Panc1 (cell line): Measurements from ENCODE around the gene CLCN1. TPM values are rescaled to one million over a fixed set of nuclear protein-coding genes. Genes with fewer than 3 reads are reported as not detected.

ENCODE experiments used
- ATAC-seq: fragments of 200-7000 bp; cut with Tn5 transposase; 2 replicates; pipeline ENCODE4 v1.9.1; 2020; ENCODE audit warnings: mild to moderate bottlenecking, moderate library complexity
- BruUV-seq: library from RNA; stranded (reverse); fragments of 400-500 nt; replicated peaks from 2 replicates; lab custom pipeline; 2021; lab: Mats Ljungman, UMichigan
- CTCF ChIA-PET: fragments of 300-600 bp; sonication (Branson Sonifier 250); formaldehyde crosslinking; loops from one replicate; lab custom pipeline; 2022; ENCODE audit warnings: antibody characterized with exemption; lab: Charles Lee
- POLR2A ChIA-PET: fragments of 300-600 bp; sonication (Branson Sonifier 250); formaldehyde crosslinking; loops from one replicate; lab custom pipeline; 2022; ENCODE audit warnings: antibody characterized with exemption; lab: Charles Lee
- DNase-seq: peaks from one replicate; pipeline ENCODE4 v3.0.0-alpha.2; 2010; ENCODE audit warnings: low read depth, low spot score
- H3K27ac ChIP-seq: 2 replicates; pipeline ENCODE4 v1.5.1; 2011; ENCODE audit warnings: mild to moderate bottlenecking, low read length, inconsistent platforms
- H3K27me3 ChIP-seq: fragments of 200-500 bp; sonication (Bioruptor generic); 2 replicates; pipeline ENCODE4 v1.6.0; 2014; ENCODE audit warnings: low read length, inconsistent platforms; ENCODE audit not compliant: control insufficient read depth, insufficient read depth
- H3K36me3 ChIP-seq: fragments of 200-500 bp; sonication (Bioruptor generic); 2 replicates; pipeline ENCODE4 v1.5.1; 2014; ENCODE audit warnings: inconsistent platforms, mild to moderate bottlenecking, low read length, moderate library complexity; ENCODE audit not compliant: control insufficient read depth, insufficient read depth
- H3K4me1 ChIP-seq: 2 replicates; pipeline ENCODE4 v1.5.1; 2011; ENCODE audit warnings: inconsistent platforms, mild to moderate bottlenecking, low read length, moderate library complexity; ENCODE audit not compliant: control insufficient read depth, insufficient read depth
- H3K4me3 ChIP-seq, 2 experiments: 2 replicates each; pipeline ENCODE4 v1.5.1; 2011 to 2012; ENCODE audit warnings: low read depth in 2 of 2, low read length in 2 of 2, mild to moderate bottlenecking in 2 of 2, inconsistent platforms in 1 of 2, moderate library complexity in 1 of 2
- H3K9me3 ChIP-seq: fragments of 200-500 bp; sonication (Bioruptor generic); 2 replicates; pipeline ENCODE4 v1.5.1; 2014; ENCODE audit warnings: low read depth, mild to moderate bottlenecking, inconsistent platforms, low read length, moderate library complexity; ENCODE audit not compliant: control insufficient read depth, insufficient read depth
- POLR2AphosphoS5 ChIP-seq: IDR thresholded peaks from 2 replicates; pipeline ENCODE4 v1.6.1; 2012; ENCODE audit warnings: mild to moderate bottlenecking, low read depth, low read length, moderate library complexity
- REST ChIP-seq, 2 experiments: IDR thresholded peaks; 2 replicates each; pipeline ENCODE4 v1.6.1; 2011 to 2012; ENCODE audit warnings: low read depth in 2 of 2, control low read depth in 1 of 2, low read length in 1 of 2, mild to moderate bottlenecking in 1 of 2, moderate library complexity in 1 of 2; ENCODE audit not compliant: insufficient read depth in 1 of 2
- SIN3A ChIP-seq: IDR thresholded peaks from 2 replicates; pipeline ENCODE4 v1.6.1; 2012; ENCODE audit warnings: low read depth, mild to moderate bottlenecking, low read length, moderate library complexity, borderline replicate concordance; ENCODE audit not compliant: insufficient read depth
- TCF7L2 ChIP-seq: IDR thresholded peaks from 2 replicates; pipeline ENCODE4 v1.6.1; 2011; ENCODE audit warnings: mild to moderate bottlenecking, low read depth, low read length, inconsistent platforms
- in situ Hi-C: cut with HindIII; loops from 2 replicates; pipeline ENCODE4 v1.10.0; 2016; ENCODE audit warnings: low sequenced_read_pairs, low pct_unique_long_range_greater_than_20kb
- intact Hi-C: fragments of 100-400 bp; cut with micrococcal nuclease; formaldehyde crosslinking; loops from one replicate; pipeline ENCODE4 v1.10.0; 2022; ENCODE audit not compliant: unreplicated experiment
- total RNA-seq: library from RNA; stranded (reverse); gene quantifications from one replicate; pipeline ENCODE4 v1.2.1, GENCODE V29; 2021; ENCODE audit not compliant: unreplicated experiment
- TF ChIP-seq, protein P1 (sequence below): fragments of 450-650 bp; IDR thresholded peaks from 2 replicates; pipeline ENCODE4 v1.5.1; 2017; ENCODE audit warnings: mild to moderate bottlenecking

CLCN1 gene
- total RNA-seq, 1 experiment from 2014 or later: 0.15 TPM

- no TSS peak for BruUV-seq
- Histone ChIP-seq H3K27ac (no peak overlapping the region), H3K4me3 (peak overlapping the region in 1 of 2 experiments; percentile 29; a peak in 2 of 4 replicates), H3K27me3 (peaks cover 14% of the 10 kb centered on the region), H3K36me3 (no peaks in the 10 kb centered on the region), H3K9me3 (no peaks in the 10 kb centered on the region), H3K4me1 (no peaks in the 10 kb centered on the region)
- intact Hi-C loops (no loop called here), in situ Hi-C loops (no loop called here)
- TF ChIP-seq TCF7L2 (no peak), POLR2AphosphoS5 (no peak), SIN3A (no peak), REST (IDR thresholded peaks at IDR 0.05; ENCODE audit: insufficient read depth in 1 of 2, low read depth in 2 of 2, low read length in 1 of 2) (no peak)
- TF ChIP-seq, protein P1, sequence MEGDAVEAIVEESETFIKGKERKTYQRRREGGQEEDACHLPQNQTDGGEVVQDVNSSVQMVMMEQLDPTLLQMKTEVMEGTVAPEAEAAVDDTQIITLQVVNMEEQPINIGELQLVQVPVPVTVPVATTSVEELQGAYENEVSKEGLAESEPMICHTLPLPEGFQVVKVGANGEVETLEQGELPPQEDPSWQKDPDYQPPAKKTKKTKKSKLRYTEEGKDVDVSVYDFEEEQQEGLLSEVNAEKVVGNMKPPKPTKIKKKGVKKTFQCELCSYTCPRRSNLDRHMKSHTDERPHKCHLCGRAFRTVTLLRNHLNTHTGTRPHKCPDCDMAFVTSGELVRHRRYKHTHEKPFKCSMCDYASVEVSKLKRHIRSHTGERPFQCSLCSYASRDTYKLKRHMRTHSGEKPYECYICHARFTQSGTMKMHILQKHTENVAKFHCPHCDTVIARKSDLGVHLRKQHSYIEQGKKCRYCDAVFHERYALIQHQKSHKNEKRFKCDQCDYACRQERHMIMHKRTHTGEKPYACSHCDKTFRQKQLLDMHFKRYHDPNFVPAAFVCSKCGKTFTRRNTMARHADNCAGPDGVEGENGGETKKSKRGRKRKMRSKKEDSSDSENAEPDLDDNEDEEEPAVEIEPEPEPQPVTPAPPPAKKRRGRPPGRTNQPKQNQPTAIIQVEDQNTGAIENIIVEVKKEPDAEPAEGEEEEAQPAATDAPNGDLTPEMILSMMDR: no peak
- CTCF ChIA-PET: no interaction called here
- DNase-seq: no peak
- peak; percentile 27; the same call in 1 of the 2 replicates for ATAC-seq
- POLR2A ChIA-PET: interaction anchor here (0.6 kb wide), 1 partner anchor 9 kb away, joined by 11 read pairs; no protein-coding TSS in a partner anchor
Measured at GRCh38 chr7:143346018-143346417, 30.1 kb downstream of the CLCN1 start.

- no peaks in the 10 kb centered on the region for H3K4me1 ChIP-seq
- DNase-seq: no peak
- in situ Hi-C loops: no loop called here
- H3K4me3 ChIP-seq: no peak overlapping the region
- CTCF ChIA-PET: no interaction called here
- no peak for ATAC-seq
- H3K36me3 ChIP-seq: no peaks in the 10 kb centered on the region
- BruUV-seq: no TSS peak
- no peak overlapping the region for H3K27ac ChIP-seq
- intact Hi-C loops: no loop called here
- H3K9me3 ChIP-seq: no peaks in the 10 kb centered on the region
- POLR2A ChIA-PET: no interaction called here
- H3K27me3 ChIP-seq: peaks cover 14% of the 10 kb centered on the region
- TF ChIP-seq POLR2AphosphoS5 (no peak), REST (IDR thresholded peaks at IDR 0.05; ENCODE audit: insufficient read depth in 1 of 2, low read depth in 2 of 2, low read length in 1 of 2) (no peak), TCF7L2 (no peak), SIN3A (no peak)
- TF ChIP-seq, protein P1: no peak
Measured at GRCh38 chr7:143347950-143348349, 32.0 kb downstream of the CLCN1 start.
